NCI-H1417 treated with DMSO at 0.1 percent for 48 hours (cell line): ENCODE data around the gene KLK4.

Experiments
- DNase-seq: peaks from one replicate; lab custom pipeline; 2025; lab: John Stamatoyannopoulos, UW

The KLK4 gene, protein sequence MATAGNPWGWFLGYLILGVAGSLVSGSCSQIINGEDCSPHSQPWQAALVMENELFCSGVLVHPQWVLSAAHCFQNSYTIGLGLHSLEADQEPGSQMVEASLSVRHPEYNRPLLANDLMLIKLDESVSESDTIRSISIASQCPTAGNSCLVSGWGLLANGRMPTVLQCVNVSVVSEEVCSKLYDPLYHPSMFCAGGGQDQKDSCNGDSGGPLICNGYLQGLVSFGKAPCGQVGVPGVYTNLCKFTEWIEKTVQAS

GRCh38 chr19:50911206-50912101 lies at the start of gene KLK4:
Gene KLK4 (minus strand): TSS chr19:50911395. CDS start chr19:50910738, 657 bp downstream.
- DNase-seq: no peak

GRCh38 chr19:50959731-50960500 lies 48.7 kb upstream of the KLK4 start:
- DNase-seq: no peak

DNA sequence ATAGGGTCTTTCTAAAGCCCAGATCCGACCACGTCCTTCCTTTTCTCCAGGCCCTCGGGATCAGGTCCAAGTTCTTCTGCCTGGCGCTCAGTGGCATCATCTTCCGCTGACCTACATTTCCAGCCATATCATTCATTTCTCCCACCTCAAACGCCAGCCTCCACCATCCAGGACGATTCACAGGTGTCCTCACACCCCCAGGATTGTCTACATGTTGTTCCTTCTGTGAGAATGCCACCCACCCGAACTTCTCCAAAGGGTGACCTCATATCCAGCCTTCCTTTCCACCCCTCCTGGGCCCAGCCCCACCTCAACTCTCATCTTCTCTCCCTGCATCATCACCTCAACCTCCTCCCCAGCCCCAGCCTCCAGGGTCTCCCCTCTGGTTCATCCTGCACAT lies 46.4 kb upstream of the KLK4 start:
- no peak for DNase-seq

GRCh38 chr19:50952910-50953309 lies 41.7 kb upstream of the KLK4 start, which contains the start of gene KLK5:
Gene KLK5 (minus strand): TSS chr19:50953038. CDS start chr19:50952657, 381 bp downstream.
- DNase-seq: no peak

GRCh38 chr19:50949861-50950260 lies 38.7 kb upstream of the KLK4 start:
- no peak for DNase-seq

- DNase-seq: no peak
These were observed 35.9 kb upstream of the KLK4 start for GRCh38 chr19:50947123-50947522.

- DNase-seq: no peak
These were observed 33.6 kb upstream of the KLK4 start for GRCh38 chr19:50944795-50945194.

DNA sequence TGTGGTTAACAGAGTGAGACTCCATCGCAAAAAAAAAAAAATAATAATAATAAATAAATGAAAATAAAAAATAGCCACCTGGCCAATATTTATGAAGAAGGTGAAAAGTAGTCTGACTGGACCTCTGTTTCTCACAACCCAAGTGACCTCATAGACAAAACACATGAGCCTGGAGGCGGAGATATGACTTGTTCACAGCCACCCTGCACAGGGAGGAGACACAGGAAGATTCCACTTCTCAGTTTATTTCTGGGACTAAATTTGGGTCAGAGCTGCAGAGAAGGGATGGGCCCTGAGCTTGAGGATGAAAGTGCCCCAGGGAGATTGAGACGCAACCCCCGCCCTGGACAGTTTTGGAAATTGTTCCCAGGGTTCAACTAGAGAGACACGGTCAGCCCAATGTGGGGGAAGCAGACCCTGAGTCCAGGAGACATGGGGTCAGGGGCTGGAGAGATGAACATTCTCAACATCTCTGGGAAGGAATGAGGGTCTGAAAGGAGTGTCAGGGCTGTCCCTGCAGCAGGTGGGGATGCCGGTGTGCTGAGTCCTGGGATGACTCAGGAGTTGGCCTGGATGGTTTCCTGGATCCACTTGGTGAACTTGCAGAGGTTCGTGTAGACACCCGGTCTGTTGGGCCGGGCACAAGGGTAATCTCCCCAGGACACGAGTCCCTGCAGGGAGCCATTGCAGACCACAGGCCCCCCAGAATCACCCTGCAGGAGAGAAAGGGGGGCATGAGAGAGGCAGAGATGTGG lies 32.1 kb upstream of the KLK4 start:
- no peak for DNase-seq

GRCh38 chr19:50939596-50939995 lies 28.4 kb upstream of the KLK4 start:
- no peak for DNase-seq

- no peak for DNase-seq
These were observed 22.4 kb upstream of the KLK4 start for GRCh38 chr19:50933640-50934039.

DNA sequence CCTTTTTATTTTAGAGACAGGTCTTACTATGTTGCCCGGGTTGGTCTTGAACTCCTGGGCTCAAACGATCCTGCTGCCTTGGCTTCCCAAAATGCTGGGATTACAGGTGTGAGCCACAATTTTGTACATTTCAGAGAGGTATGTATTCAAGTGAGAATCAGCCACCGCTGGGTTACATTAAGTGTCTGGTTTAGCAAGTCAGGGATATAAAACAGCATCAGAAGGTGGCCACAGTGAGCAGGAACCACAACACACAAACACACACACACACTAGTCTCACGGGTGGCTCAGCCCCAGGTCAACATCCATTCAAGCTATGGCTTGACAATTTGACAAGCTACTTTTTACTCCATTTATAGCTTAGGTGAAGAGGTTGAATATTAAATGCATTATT lies 21.5 kb upstream of the KLK4 start:
- DNase-seq: no peak

DNA sequence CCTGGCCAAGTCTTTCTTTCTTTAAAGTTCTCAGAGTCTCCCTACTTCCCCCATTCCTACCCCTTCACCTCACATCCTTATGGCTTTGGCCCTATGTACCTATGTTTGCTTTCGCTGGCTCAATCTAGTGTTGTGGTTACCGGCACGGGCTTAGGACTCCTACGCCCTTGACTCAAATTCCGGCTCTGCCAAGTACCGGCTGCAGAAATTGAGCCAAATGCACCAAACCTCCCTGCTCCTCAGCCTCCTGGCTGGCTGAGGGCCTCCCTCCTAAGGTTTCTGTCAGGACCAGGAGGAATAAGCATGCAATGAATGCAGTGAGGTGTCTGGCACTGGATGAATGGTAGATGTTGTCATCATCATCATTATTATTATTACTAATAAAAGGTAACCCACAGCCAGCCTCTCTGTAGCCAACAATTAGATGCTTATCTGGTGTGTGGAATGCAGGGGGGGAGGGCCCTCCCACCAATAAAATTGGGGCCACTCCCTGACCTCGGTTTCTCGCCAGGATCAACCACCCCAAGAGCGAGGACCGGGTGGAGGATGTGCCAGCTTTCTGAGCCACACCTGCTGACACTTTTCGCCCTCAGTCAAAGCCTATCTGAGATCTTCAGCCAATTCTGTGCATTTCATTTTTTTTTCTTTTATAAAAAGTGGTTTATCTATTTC lies 21.0 kb upstream of the KLK4 start:
- no peak for DNase-seq

- no peak for DNase-seq
These were observed 19.8 kb upstream of the KLK4 start for GRCh38 chr19:50931023-50931422.

DNA sequence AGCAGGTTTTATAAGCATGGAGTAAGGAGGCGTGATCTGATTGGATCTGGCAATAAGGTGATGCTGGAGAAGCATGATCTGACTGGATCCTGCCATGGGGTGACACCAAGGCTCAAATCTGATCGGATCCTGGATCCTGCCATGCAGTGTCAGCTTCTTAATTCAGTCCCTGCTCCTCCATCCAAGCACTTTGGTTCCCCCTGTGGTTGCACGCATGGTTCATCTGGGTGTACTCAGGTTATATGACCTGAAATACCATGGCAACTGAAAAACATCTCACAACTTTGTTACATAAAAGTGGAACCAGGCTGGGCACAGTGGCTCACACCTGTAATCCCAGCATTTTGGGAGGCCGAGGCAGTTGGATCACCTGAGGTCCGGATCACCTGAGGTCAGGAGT lies 17.6 kb upstream of the KLK4 start:
- DNase-seq: no peak

DNA sequence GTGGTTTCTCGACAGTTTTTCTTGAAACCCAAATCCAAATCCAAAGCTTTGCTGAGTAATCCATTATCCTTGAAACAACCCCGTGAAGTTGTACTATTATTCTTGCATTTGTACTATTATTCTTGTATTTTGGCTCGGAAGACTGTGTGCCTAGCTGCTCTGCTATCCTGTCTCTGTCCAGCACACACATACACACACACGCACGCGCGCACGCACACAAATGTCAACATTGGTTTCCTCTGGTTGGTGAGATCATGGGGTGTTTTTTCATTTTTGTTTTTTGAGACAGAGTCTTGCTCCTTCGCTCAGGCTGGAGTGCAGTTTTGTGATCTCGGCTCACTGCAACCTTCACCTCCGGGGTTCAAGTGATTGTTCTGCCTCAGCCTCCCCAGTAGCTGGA lies 14.9 kb upstream of the KLK4 start:
- no peak for DNase-seq

GRCh38 chr19:50925734-50926133 lies 14.5 kb upstream of the KLK4 start:
- DNase-seq: no peak

DNA sequence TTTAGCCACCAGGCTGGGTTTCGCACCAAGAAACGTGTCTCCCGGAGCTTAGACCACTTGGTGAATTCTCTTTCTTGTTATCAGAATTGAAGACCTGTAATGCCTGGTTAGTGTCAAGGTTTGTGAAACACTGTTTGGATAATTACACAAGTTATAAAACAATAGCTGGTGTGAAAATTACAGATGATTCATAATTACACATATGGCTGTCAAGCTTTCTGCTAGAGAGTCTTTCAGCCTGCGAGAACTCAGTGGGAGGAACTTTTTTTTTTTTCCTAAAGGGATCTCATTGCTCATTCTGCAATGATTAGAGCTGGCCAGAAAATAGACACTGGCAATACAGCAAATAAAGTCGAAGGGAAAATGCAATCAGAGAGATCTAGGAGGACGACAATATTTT lies 13.4 kb upstream of the KLK4 start:
- no peak for DNase-seq

GRCh38 chr19:50922317-50922853 lies 11.2 kb upstream of the KLK4 start:
- peak; percentile 53 for DNase-seq

GRCh38 chr19:50921426-50922316 lies 10.5 kb upstream of the KLK4 start:
- no peak for DNase-seq

DNA sequence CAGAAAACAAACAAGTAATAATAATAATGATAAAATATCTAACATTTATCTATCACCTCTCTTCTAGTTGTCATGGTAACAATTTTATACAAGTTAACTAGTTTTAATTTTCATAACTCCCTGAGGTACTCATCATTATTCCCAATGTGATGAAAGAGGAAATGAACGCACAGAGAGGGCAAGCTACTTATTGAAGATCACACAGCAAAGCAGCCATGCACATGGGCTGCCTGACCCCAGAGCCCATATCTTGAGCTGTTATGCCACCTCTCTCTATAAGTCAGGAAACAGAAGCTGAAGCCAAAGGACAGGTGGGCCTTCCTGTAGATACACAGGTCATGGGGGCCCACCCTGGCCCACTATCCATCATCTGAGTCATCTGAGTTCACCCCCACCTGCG lies 4.9 kb upstream of the KLK4 start:
- no peak for DNase-seq
